ENCODE data around the gene MOCOS.

The MOCOS gene

DNA sequence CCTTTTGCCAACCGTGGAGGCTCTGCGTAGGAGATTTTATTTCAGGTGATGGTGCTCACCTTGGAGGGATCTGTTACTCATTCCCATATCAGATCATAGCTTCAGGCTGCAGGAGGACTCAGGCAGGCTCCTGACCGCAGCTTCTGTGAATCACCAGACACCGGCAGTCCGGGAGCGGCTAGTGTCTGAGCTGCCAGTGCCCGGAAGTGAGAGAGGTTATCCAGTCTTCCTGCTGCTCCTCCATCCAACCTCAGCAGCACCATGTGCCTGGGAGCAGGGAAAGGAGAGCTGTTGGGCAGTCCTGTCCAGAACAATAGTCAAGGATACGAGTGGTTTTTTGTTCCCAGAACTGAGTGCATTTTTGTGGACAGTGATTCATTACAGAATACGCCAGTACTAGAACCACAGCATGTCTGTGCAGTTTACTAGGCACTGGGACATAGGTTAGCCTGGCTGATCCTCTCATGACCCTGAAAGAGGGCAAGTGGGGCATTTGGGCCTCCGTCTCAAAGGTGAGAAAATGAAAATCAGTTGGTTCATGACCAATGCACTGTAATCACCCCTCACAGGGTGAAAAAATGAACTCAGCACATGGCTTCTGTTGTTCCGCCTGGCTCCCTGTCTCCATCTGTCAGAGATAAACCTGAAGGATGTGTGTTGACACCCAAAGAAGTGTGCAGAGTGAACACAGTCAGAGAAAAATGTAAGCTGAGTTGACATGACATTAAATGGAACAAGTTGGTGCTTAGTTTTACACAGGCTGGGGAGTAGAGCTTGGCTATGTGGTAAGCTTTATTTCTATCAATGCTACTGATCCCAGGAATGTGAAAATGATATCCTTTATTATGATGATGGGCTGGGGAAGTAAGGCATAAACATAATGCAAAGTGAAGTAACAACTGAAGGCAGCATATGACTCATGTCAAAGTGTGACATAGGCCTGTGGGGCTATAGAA lies 122.4 kb downstream of the MOCOS start:
- H3K4me3 ChIP-seq (ENCODE audit: low read length in 2 of 2) = no peak overlapping the region
- no peak overlapping the region for H3K9ac ChIP-seq (ENCODE audit: low read depth in 1 of 2, low read length in 2 of 2)
- H3K27me3 ChIP-seq (ENCODE audit: control insufficient read depth in 2 of 2, insufficient read depth in 2 of 2, low read length in 2 of 2) = no peaks in the 10 kb centered on the region
- H3K36me3 ChIP-seq (ENCODE audit: control insufficient read depth in 2 of 2, insufficient read depth in 2 of 2, low read length in 2 of 2) = no peaks in the 10 kb centered on the region
- H3K4me1 ChIP-seq (ENCODE audit: control insufficient read depth in 2 of 2, insufficient read depth in 2 of 2, low read length in 2 of 2) = no peaks in the 10 kb centered on the region
- H3K9me3 ChIP-seq (ENCODE audit: control insufficient read depth in 2 of 2, low read length in 2 of 2) = no peaks in the 10 kb centered on the region
- H3K27ac ChIP-seq (ENCODE audit: low read depth in 2 of 2, low read length in 2 of 2) = no peak overlapping the region

DNA sequence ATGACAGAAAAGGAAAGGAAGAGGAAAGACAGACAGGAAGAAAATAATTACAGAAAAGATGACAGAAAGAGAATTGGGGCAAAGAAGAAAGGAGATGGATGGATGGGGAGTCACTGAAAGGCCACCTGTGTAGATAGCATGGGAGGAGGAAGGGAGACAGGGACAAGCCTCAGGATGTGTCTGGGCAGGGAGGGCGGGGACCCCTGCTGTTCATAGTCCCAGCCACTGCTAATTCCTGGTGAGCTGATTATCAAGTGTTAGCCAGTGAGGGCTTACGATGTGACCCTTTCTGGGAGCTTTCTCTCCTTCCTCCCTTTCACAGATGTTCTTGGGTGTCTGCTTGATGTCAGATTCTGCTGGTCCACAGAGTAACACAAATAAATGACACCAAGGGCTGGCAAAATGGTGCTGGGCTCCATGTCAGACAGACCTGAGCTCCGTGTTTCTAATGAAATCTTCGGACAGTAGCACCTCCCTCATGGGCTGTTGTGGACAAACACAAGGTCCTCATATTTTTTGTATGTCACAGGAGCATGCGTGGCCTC lies 123.8 kb downstream of the MOCOS start:
- H3K9me3 ChIP-seq (ENCODE audit: control insufficient read depth in 2 of 2, low read length in 2 of 2) = no peaks in the 10 kb centered on the region
- H3K27ac ChIP-seq (ENCODE audit: low read depth in 2 of 2, low read length in 2 of 2) = no peak overlapping the region
- H3K4me1 ChIP-seq (ENCODE audit: control insufficient read depth in 2 of 2, insufficient read depth in 2 of 2, low read length in 2 of 2) = no peaks in the 10 kb centered on the region
- H3K9ac ChIP-seq (ENCODE audit: low read depth in 1 of 2, low read length in 2 of 2) = no peak overlapping the region
- H3K27me3 ChIP-seq (ENCODE audit: control insufficient read depth in 2 of 2, insufficient read depth in 2 of 2, low read length in 2 of 2) = no peaks in the 10 kb centered on the region
- no peaks in the 10 kb centered on the region for H3K36me3 ChIP-seq (ENCODE audit: control insufficient read depth in 2 of 2, insufficient read depth in 2 of 2, low read length in 2 of 2)
- no peak overlapping the region for H3K4me3 ChIP-seq (ENCODE audit: low read length in 2 of 2)

GRCh38 chr18:36312806-36313395 lies 125.6 kb downstream of the MOCOS start:
- Histone ChIP-seq H3K4me3 (ENCODE audit: low read length in 2 of 2) (no peak overlapping the region), H3K9ac (ENCODE audit: low read depth in 1 of 2, low read length in 2 of 2) (no peak overlapping the region), H3K4me1 (ENCODE audit: control insufficient read depth in 2 of 2, insufficient read depth in 2 of 2, low read length in 2 of 2) (no peaks in the 10 kb centered on the region), H3K27ac (ENCODE audit: low read depth in 2 of 2, low read length in 2 of 2) (no peak overlapping the region), H3K36me3 (ENCODE audit: control insufficient read depth in 2 of 2, insufficient read depth in 2 of 2, low read length in 2 of 2) (no peaks in the 10 kb centered on the region), H3K27me3 (ENCODE audit: control insufficient read depth in 2 of 2, insufficient read depth in 2 of 2, low read length in 2 of 2) (no peaks in the 10 kb centered on the region), H3K9me3 (ENCODE audit: control insufficient read depth in 2 of 2, low read length in 2 of 2) (no peaks in the 10 kb centered on the region)

DNA sequence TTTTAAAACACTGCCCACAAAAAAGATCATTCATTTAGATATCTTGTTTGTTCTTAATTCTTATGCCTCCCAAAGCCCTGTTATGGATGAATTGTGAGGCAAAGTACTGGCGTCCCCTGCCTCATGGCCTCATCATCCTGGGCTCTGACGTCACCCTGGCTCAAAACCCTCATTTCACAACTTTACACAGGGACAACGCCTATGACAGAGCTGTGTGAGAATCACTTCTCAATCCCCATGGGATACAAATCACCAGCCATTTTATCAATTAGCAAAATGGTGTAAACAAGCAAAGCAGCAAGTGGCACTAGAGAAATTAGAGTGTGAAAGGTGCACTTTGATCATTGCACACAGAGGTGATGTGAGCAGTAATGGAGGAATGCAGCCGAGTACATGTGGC lies 126.8 kb downstream of the MOCOS start:
- Histone ChIP-seq H3K4me1 (ENCODE audit: control insufficient read depth in 2 of 2, insufficient read depth in 2 of 2, low read length in 2 of 2) (no peaks in the 10 kb centered on the region), H3K27ac (ENCODE audit: low read depth in 2 of 2, low read length in 2 of 2) (no peak overlapping the region), H3K9ac (ENCODE audit: low read depth in 1 of 2, low read length in 2 of 2) (no peak overlapping the region), H3K36me3 (ENCODE audit: control insufficient read depth in 2 of 2, insufficient read depth in 2 of 2, low read length in 2 of 2) (no peaks in the 10 kb centered on the region), H3K4me3 (ENCODE audit: low read length in 2 of 2) (no peak overlapping the region), H3K27me3 (ENCODE audit: control insufficient read depth in 2 of 2, insufficient read depth in 2 of 2, low read length in 2 of 2) (no peaks in the 10 kb centered on the region), H3K9me3 (ENCODE audit: control insufficient read depth in 2 of 2, low read length in 2 of 2) (no peaks in the 10 kb centered on the region)

DNA sequence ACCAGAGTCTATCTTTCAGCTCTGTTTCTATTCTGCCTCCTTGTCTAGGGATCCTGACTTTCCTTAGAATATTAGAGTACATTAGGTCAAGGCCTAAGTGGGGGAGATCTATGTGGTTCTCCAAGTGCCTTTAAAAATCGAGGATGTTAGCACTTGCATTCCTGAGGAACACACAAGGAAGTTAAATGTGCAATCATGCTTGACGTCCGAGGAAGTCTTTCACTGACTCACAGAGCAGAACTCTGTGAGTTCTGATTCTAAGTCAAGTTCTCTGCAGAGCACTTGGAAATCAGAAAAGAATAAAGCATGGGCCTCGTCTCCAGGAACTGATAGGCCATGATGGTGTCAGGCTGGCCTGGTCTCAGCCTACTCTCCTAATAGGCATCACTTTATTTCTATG lies 127.5 kb downstream of the MOCOS start:
- H3K4me1 ChIP-seq (ENCODE audit: control insufficient read depth in 2 of 2, insufficient read depth in 2 of 2, low read length in 2 of 2) = no peaks in the 10 kb centered on the region
- H3K9me3 ChIP-seq (ENCODE audit: control insufficient read depth in 2 of 2, low read length in 2 of 2) = no peaks in the 10 kb centered on the region
- no peak overlapping the region for H3K27ac ChIP-seq (ENCODE audit: low read depth in 2 of 2, low read length in 2 of 2)
- no peaks in the 10 kb centered on the region for H3K27me3 ChIP-seq (ENCODE audit: control insufficient read depth in 2 of 2, insufficient read depth in 2 of 2, low read length in 2 of 2)
- H3K4me3 ChIP-seq (ENCODE audit: low read length in 2 of 2) = no peak overlapping the region
- H3K36me3 ChIP-seq (ENCODE audit: control insufficient read depth in 2 of 2, insufficient read depth in 2 of 2, low read length in 2 of 2) = no peaks in the 10 kb centered on the region
- no peak overlapping the region for H3K9ac ChIP-seq (ENCODE audit: low read depth in 1 of 2, low read length in 2 of 2)

DNA sequence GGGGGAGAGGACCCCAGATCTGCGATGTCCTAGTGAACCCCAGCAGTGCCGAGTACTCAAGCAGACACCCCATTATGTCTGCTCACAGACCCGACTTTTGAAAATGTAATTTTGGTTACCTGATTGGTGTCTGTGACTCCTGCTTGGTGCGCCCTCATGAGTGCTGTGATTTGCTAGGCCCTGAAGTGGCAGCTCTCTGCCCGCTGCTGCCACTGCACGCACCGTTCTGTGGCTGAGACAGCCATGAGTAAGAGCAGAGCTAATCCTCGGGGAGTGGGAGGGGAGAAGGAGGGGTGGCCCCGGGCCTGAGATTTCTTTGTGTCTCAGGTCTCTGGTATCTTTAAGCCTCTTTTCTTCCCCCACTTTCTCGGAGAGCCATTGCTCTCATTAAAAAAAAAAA lies 128.4 kb downstream of the MOCOS start:
- Histone ChIP-seq H3K27ac (ENCODE audit: low read depth in 2 of 2, low read length in 2 of 2) (no peak overlapping the region), H3K36me3 (ENCODE audit: control insufficient read depth in 2 of 2, insufficient read depth in 2 of 2, low read length in 2 of 2) (no peaks in the 10 kb centered on the region), H3K27me3 (ENCODE audit: control insufficient read depth in 2 of 2, insufficient read depth in 2 of 2, low read length in 2 of 2) (no peaks in the 10 kb centered on the region), H3K4me3 (ENCODE audit: low read length in 2 of 2) (no peak overlapping the region), H3K9ac (ENCODE audit: low read depth in 1 of 2, low read length in 2 of 2) (no peak overlapping the region), H3K9me3 (ENCODE audit: control insufficient read depth in 2 of 2, low read length in 2 of 2) (no peaks in the 10 kb centered on the region), H3K4me1 (ENCODE audit: control insufficient read depth in 2 of 2, insufficient read depth in 2 of 2, low read length in 2 of 2) (no peaks in the 10 kb centered on the region)

DNA sequence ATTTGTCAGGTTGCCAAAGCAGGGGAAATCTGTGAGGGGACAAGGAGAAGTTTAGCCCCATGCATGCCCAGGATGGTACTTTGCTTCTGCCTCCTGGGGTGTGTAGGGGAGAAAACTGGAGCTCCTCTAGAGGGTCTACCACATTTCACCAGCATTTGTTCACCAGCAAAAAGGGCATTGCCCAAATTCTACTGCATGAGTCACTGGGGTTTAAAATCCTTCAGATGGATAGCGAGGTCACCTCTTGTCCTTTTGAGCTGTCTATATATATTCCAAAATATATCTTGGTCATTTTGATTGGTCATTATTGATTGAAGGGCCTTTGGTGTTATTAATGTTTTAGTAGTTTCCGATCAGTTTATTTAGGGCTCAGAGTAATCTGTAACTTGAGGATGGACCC lies 128.9 kb downstream of the MOCOS start:
- no peaks in the 10 kb centered on the region for H3K36me3 ChIP-seq (ENCODE audit: control insufficient read depth in 2 of 2, insufficient read depth in 2 of 2, low read length in 2 of 2)
- H3K27me3 ChIP-seq (ENCODE audit: control insufficient read depth in 2 of 2, insufficient read depth in 2 of 2, low read length in 2 of 2) = no peaks in the 10 kb centered on the region
- H3K9ac ChIP-seq (ENCODE audit: low read depth in 1 of 2, low read length in 2 of 2) = no peak overlapping the region
- no peak overlapping the region for H3K27ac ChIP-seq (ENCODE audit: low read depth in 2 of 2, low read length in 2 of 2)
- no peak overlapping the region for H3K4me3 ChIP-seq (ENCODE audit: low read length in 2 of 2)
- H3K9me3 ChIP-seq (ENCODE audit: control insufficient read depth in 2 of 2, low read length in 2 of 2) = no peaks in the 10 kb centered on the region
- H3K4me1 ChIP-seq (ENCODE audit: control insufficient read depth in 2 of 2, insufficient read depth in 2 of 2, low read length in 2 of 2) = no peaks in the 10 kb centered on the region
